H1 (cell line): ENCODE results near the gene H2BW1. TPM values are rescaled to one million over a fixed set of nuclear protein-coding genes. Genes with fewer than 3 reads are reported as not detected.
"Not testable (repeated sequence)": the region's sequence is repeated elsewhere in the genome, so short reads cannot be mapped to it uniquely, and the experiment has no call there.

Experiments used
- CTCF ChIA-PET: fragments of 300-600 bp; sonication (Branson Sonifier 250); formaldehyde crosslinking; loops from one replicate; lab custom pipeline; 2021; ENCODE audit not compliant: partially characterized antibody; lab: Charles Lee
- POLR2A ChIA-PET: fragments of 300-600 bp; sonication (Branson Sonifier 250); formaldehyde crosslinking; loops from one replicate; lab custom pipeline; 2021; ENCODE audit warnings: inconsistent platforms; ENCODE audit not compliant: partially characterized antibody; lab: Charles Lee
- DNase-seq, 2 experiments: peaks; one replicate each; pipeline versions ENCODE4 v3.0.0 to v3.0.0-alpha.2; 2010 to 2022; ENCODE audit warnings: low spot score in 2 of 2, low read depth in 1 of 2, mixed read lengths in 1 of 2
- FAIRE-seq: peaks from 2 replicates; lab custom pipeline; 2011; peaks lifted over from hg19 to GRCh38; lab: Jason Lieb, UNC
- H2AFZ ChIP-seq: 2 replicates; pipeline ENCODE4 v1.8.1; 2012; ENCODE audit warnings: low read length, inconsistent platforms
- H2AK5ac ChIP-seq: 2 replicates; pipeline ENCODE4 v1.6.1; 2013; ENCODE audit warnings: low read depth, low read length
- H2BK120ac ChIP-seq: replicated peaks from 2 replicates; pipeline ENCODE3; 2013; ENCODE audit warnings: low read depth, low read length, inconsistent platforms
- H2BK12ac ChIP-seq: 2 replicates; pipeline ENCODE4 v1.6.1; 2013; ENCODE audit warnings: low read depth, low read length
- H2BK15ac ChIP-seq: 2 replicates; pipeline ENCODE4 v1.6.1; 2013; ENCODE audit warnings: low read length
- H2BK20ac ChIP-seq: 2 replicates; pipeline ENCODE4 v1.6.1; 2013; ENCODE audit warnings: low read length
- H2BK5ac ChIP-seq: 2 replicates; pipeline ENCODE4 v1.6.1; 2013; ENCODE audit warnings: low read depth, low read length
- H3K14ac ChIP-seq: 2 replicates; pipeline ENCODE4 v1.6.1; 2013; ENCODE audit warnings: inconsistent platforms; ENCODE audit not compliant: insufficient read length
- H3K18ac ChIP-seq: 2 replicates; pipeline ENCODE4 v1.6.1; 2013; ENCODE audit warnings: low read length; ENCODE audit errors: extremely low read depth
- H3K23ac ChIP-seq: 2 replicates; pipeline ENCODE4 v1.6.1; 2013; ENCODE audit warnings: inconsistent platforms; ENCODE audit not compliant: insufficient read length
- H3K23me2 ChIP-seq: 2 replicates; pipeline ENCODE4 v1.6.1; 2013; ENCODE audit warnings: low read depth, low read length
- H3K27ac ChIP-seq: 2 replicates; pipeline ENCODE4 v1.6.1; 2011; ENCODE audit warnings: low read depth, low read length, inconsistent platforms
- H3K27me3 ChIP-seq, 4 experiments: replicated peaks in 1 of 4; 1 replicate in 1 of 4; 2 replicates in 3 of 4; pipeline versions ENCODE4 v1.6.1 to v1.8.1; 2011 to 2013; ENCODE audit warnings: low read length in 3 of 4, mild to moderate bottlenecking in 3 of 4, inconsistent platforms in 2 of 4, mixed read lengths in 2 of 4, moderate library complexity in 1 of 4; ENCODE audit not compliant: control insufficient read depth in 3 of 4, insufficient read depth in 3 of 4; ENCODE audit errors: extremely low read depth in 1 of 4
- H3K36me3 ChIP-seq, 4 experiments: 2 replicates each; pipeline versions ENCODE4 v1.6.1 to v1.8.1; 2011 to 2013; ENCODE audit warnings: mild to moderate bottlenecking in 4 of 4, low read length in 3 of 4, moderate library complexity in 2 of 4, control low read depth in 1 of 4, inconsistent platforms in 1 of 4; ENCODE audit not compliant: insufficient read depth in 4 of 4, control insufficient read depth in 2 of 4
- H3K4ac ChIP-seq: replicated peaks from 2 replicates; pipeline ENCODE3; 2013; ENCODE audit warnings: low read length, low read depth, mixed read lengths, inconsistent platforms; ENCODE audit not compliant: insufficient read length
- H3K4me1 ChIP-seq, 4 experiments: replicated peaks in 1 of 4; 1 replicate in 1 of 4; 2 replicates in 3 of 4; pipeline versions ENCODE4 v1.6.1 to v1.8.1; 2011 to 2013; ENCODE audit warnings: low read length in 3 of 4, inconsistent platforms in 2 of 4, mixed read lengths in 1 of 4; ENCODE audit not compliant: insufficient read depth in 4 of 4, control insufficient read depth in 3 of 4
- H3K4me2 ChIP-seq, 2 experiments: 2 replicates each; pipeline versions ENCODE4 v1.6.1 to v1.8.1; 2011 to 2013; ENCODE audit warnings: low read depth in 2 of 2, low read length in 2 of 2, control low read depth in 1 of 2, inconsistent platforms in 1 of 2, mild to moderate bottlenecking in 1 of 2; ENCODE audit not compliant: insufficient read depth in 1 of 2
- H3K4me3 ChIP-seq, 4 experiments: fragments of 200-600, 300-600 bp in 1 of 4; sonication (generic), shearing (Covaris generic), sonication (Bioruptor Twin) in 1 of 4; 2 replicates each; pipeline versions ENCODE4 v1.5.1 to v1.8.1; 2011 to 2016; ENCODE audit warnings: low read length in 4 of 4, low read depth in 3 of 4, control low read depth in 2 of 4, inconsistent platforms in 2 of 4, mild to moderate bottlenecking in 2 of 4, mixed read lengths in 1 of 4, moderate library complexity in 1 of 4; ENCODE audit not compliant: insufficient read depth in 2 of 4; ENCODE audit errors: extremely low read depth in 1 of 4
- H3K56ac ChIP-seq: replicated peaks from 2 replicates; pipeline ENCODE3; 2013; ENCODE audit warnings: low read depth, mild to moderate bottlenecking, mixed read lengths, low read length, inconsistent platforms; ENCODE audit not compliant: insufficient read length
- H3K79me1 ChIP-seq: 2 replicates; pipeline ENCODE4 v1.6.1; 2013; ENCODE audit warnings: low read depth, low read length, control low read depth
- H3K79me2 ChIP-seq, 2 experiments: 2 replicates each; pipeline versions ENCODE4 v1.6.1 to v1.8.1; 2012 to 2013; ENCODE audit warnings: low read length in 2 of 2, mild to moderate bottlenecking in 2 of 2, inconsistent platforms in 1 of 2; ENCODE audit not compliant: insufficient read depth in 2 of 2, control insufficient read depth in 1 of 2
- H3K9ac ChIP-seq, 4 experiments: replicated peaks in 1 of 4; 1 replicate in 1 of 4; 2 replicates in 3 of 4; pipeline versions ENCODE4 v1.6.1 to v1.8.1; 2011 to 2013; ENCODE audit warnings: low read depth in 3 of 4, low read length in 3 of 4, control low read depth in 2 of 4, mild to moderate bottlenecking in 2 of 4, moderate library complexity in 2 of 4, inconsistent platforms in 1 of 4; ENCODE audit errors: extremely low read depth in 1 of 4
- H3K9me3 ChIP-seq, 2 experiments: 2 replicates each; pipeline versions ENCODE4 v1.6.1 to v1.8.1; 2012 to 2013; ENCODE audit warnings: mild to moderate bottlenecking in 2 of 2, moderate library complexity in 2 of 2, control low read depth in 1 of 2, inconsistent platforms in 1 of 2, low read depth in 1 of 2, low read length in 1 of 2, mixed read lengths in 1 of 2; ENCODE audit not compliant: insufficient read depth in 2 of 2
- H4K20me1 ChIP-seq, 2 experiments: replicated peaks in 1 of 2; 2 replicates each; pipeline versions ENCODE3 to v1.8.1; 2011 to 2013; ENCODE audit warnings: inconsistent platforms in 2 of 2, low read length in 2 of 2, mild to moderate bottlenecking in 1 of 2; ENCODE audit not compliant: insufficient read depth in 2 of 2, control insufficient read depth in 1 of 2
- H4K5ac ChIP-seq: 2 replicates; pipeline ENCODE4 v1.6.1; 2013; ENCODE audit warnings: low read length, low read depth, mixed read lengths, inconsistent platforms; ENCODE audit not compliant: insufficient read length
- H4K8ac ChIP-seq: 2 replicates; pipeline ENCODE4 v1.8.0; 2013; ENCODE audit warnings: mild to moderate bottlenecking, moderate library complexity, low read length, inconsistent platforms; ENCODE audit not compliant: insufficient read depth; ENCODE audit errors: extremely low read depth
- H4K91ac ChIP-seq: replicated peaks from 2 replicates; pipeline ENCODE3; 2013; ENCODE audit warnings: low read length, mixed read lengths, inconsistent platforms; ENCODE audit not compliant: insufficient read length
- WGBS, 2 experiments: shearing (Covaris generic) in 1 of 2; methylation state at CpG; one replicate each; pipeline versions ENCODE4 v1.1.6 to v1.1.7; 2013 to 2015; ENCODE audit warnings: low lambda C conversion rate in 2 of 2, mixed read lengths in 2 of 2, inconsistent platforms in 1 of 2, low coverage in 1 of 2, missing lambda C conversion rate in 1 of 2; ENCODE audit not compliant: insufficient replicate concordance in 2 of 2, insufficient coverage in 1 of 2, insufficient read length in 1 of 2; ENCODE audit errors: extremely low coverage in 1 of 2, missing lambda C conversion rate in 1 of 2; 5-methylcytosine and 5-hydroxymethylcytosine counted together
- polyA plus RNA-seq, 7 experiments: library from polyadenylated mRNA; depleted of rRNA in 3 of 7; stranded (reverse) in 5 of 7; unstranded in 2 of 7; fragments of >200 nt in 5 of 7; fragments of 200-250 nt in 2 of 7; gene quantifications; 1 replicate in 5 of 7; 2 replicates in 1 of 7; 4 replicates in 1 of 7; pipeline versions ENCODE4 v1.2.1 to v1.2.3, GENCODE V29; 2011 to 2013; ENCODE audit warnings: missing spikeins in 2 of 7, mixed read lengths in 2 of 7
- total RNA-seq: library from RNA; stranded (reverse); fragmentation: NEBNext Ultra II Directional; extraction: Animal tissue kit (Norgen Biotek cat#: 25700); gene quantifications from 2 replicates; pipeline ENCODE4 v1.2.1, GENCODE V29; 2021

Gene H2BW1
- total and polyA plus RNA-seq, 2 of the 8 experiments (the other 6 are each of a cell fraction or from before 2014, with no cell fraction given) = not detected

- H3K27ac ChIP-seq, H2AFZ ChIP-seq, H4K20me1 ChIP-seq, H3K23me2 ChIP-seq, H2BK20ac ChIP-seq, H3K56ac ChIP-seq, H2BK12ac ChIP-seq, H3K4me2 ChIP-seq, H3K4me1 ChIP-seq, H2BK120ac ChIP-seq, H2BK15ac ChIP-seq, H3K36me3 ChIP-seq, FAIRE-seq, H2AK5ac ChIP-seq, H3K9ac ChIP-seq, H3K14ac ChIP-seq, H3K4me3 ChIP-seq, H4K91ac ChIP-seq, H3K27me3 ChIP-seq, H3K79me2 ChIP-seq, H3K4ac ChIP-seq, H3K79me1 ChIP-seq, DNase-seq, H3K23ac ChIP-seq, H4K5ac ChIP-seq, CTCF ChIA-PET, H4K8ac ChIP-seq, POLR2A ChIA-PET, H3K9me3 ChIP-seq, H2BK5ac ChIP-seq, H3K18ac ChIP-seq: not testable (repeated sequence)
- no CpG with 5 or more reads among the region's 55 CpGs for WGBS, 2 experiments
These were observed 50.9 kb downstream of the H2BW1 start, which contains the start of gene TMSB15B for GRCh38 chrX:103962411-103963278. Gene TMSB15B, plus strand, starts transcription at chrX:103962627.

Other genes with a start within 250 kb of the H2BW1 start
- gene PLP1, start 236.9 kb downstream of the H2BW1 start, total RNA-seq = 44.3 and 49.2 TPM in 2 replicates
- 218 and 279 TPM in 2 replicates for gene PLP1, start 236.9 kb downstream of the H2BW1 start, polyA plus RNA-seq (2011; rRNA removed)
- 0.46 and 0.56 TPM in 2 replicates for gene RAB9B, start 181.5 kb downstream of the H2BW1 start, total RNA-seq
- gene RAB9B, start 181.5 kb downstream of the H2BW1 start, polyA plus RNA-seq (2011; rRNA removed) = 0.13 and 0.26 TPM in 2 replicates
- gene TMSB15B, start 51.1 kb downstream of the H2BW1 start, total RNA-seq = 9.8 and 11.7 TPM in 2 replicates
- gene TMSB15B, start 51.1 kb downstream of the H2BW1 start, polyA plus RNA-seq (2011; rRNA removed) = 6.8 and 12.1 TPM in 2 replicates
- not detected in 2 replicates for gene H2BW2, start 26.2 kb upstream of the H2BW1 start, total RNA-seq
- 0.03 and 0.44 TPM in 2 replicates for gene H2BW2, start 26.2 kb upstream of the H2BW1 start, polyA plus RNA-seq (2011; rRNA removed)
- gene TMSB15C, start 62.5 kb upstream of the H2BW1 start, total RNA-seq = 2.6 and 2.9 TPM in 2 replicates
- gene TMSB15C, start 62.5 kb upstream of the H2BW1 start, polyA plus RNA-seq (2011; rRNA removed) = 0.94 and 1.5 TPM in 2 replicates
- 2.6 and 3.7 TPM in 2 replicates for gene ZCCHC18, start 98.8 kb upstream of the H2BW1 start, total RNA-seq
- gene ZCCHC18, start 98.8 kb upstream of the H2BW1 start, polyA plus RNA-seq (2011; rRNA removed) = 4.1 and 8.8 TPM in 2 replicates
- gene SLC25A53, start 143.3 kb upstream of the H2BW1 start, total RNA-seq = 3.2 and 4.2 TPM in 2 replicates
- gene SLC25A53, start 143.3 kb upstream of the H2BW1 start, polyA plus RNA-seq (2011; rRNA removed) = 2.2 and 2.4 TPM in 2 replicates
- gene FAM199X, start 152.7 kb upstream of the H2BW1 start, total RNA-seq = 14.4 and 14.9 TPM in 2 replicates
- 1.9 and 3.1 TPM in 2 replicates for gene FAM199X, start 152.7 kb upstream of the H2BW1 start, polyA plus RNA-seq (2011; rRNA removed)
- gene ESX1, start 241.2 kb upstream of the H2BW1 start, total RNA-seq = not detected in 2 replicates
- gene ESX1, start 241.2 kb upstream of the H2BW1 start, polyA plus RNA-seq (2011; rRNA removed) = not detected in 2 replicates